Fibroblast of skin of scalp (primary cell): ENCODE measurements around the gene KDM5C.
A peak's percentile ranks its signal among the peaks of the same experiment; 100 is the strongest.
"Not testable (repeated sequence)": the region's sequence is repeated elsewhere in the genome, so short reads cannot be mapped to it uniquely, and the experiment has no call there.

Experiments used
- DNase-seq: peaks from one replicate; pipeline ENCODE4 v3.0.0-alpha.2; 2013

Gene KDM5C

GRCh38 chrX:53190363-53190960 is 34.5 kb downstream of the KDM5C start:
- no peak for DNase-seq

- no peak for DNase-seq
These were observed 36.2 kb downstream of the KDM5C start for GRCh38 chrX:53188763-53189162.

DNA sequence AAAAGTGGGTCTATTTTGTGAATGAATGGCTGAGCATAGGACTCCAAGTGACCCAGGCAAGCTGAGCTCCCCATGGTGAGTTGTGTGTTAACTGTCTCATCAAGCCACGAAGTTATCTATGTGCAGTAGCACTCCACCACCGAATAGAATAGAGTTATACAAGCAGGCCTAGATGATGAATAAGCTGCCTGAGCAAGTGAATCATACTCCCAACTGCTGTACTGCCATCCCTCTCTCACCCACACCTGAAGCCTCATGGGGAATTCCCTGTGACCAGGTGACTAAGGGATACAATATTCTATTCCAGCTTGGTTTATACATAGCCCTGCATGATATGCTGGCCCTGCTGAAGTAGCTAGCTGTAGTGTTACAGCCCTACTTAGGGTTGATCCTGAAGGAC is 38.7 kb downstream of the KDM5C start:
- peak; percentile 13 for DNase-seq

DNA sequence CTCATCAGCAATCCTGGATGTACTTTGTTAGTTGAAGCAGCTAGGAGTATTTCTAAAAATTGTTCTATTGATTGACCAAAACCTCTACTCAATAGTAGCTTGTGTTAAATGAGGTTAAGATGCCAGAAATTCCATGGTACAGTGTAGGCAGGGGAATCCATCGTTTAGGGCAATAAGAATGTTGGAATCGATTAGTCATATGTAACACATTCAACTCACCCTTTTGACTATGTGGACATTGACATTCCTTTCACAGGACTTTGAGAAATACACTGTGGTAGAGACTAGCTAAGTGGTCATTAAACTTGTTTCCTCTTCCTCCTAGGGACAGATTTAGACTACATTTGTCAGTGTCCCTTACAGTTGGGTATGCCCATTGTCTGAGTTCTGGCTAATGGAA is 40.2 kb downstream of the KDM5C start:
- peak; percentile 81 for DNase-seq

DNA sequence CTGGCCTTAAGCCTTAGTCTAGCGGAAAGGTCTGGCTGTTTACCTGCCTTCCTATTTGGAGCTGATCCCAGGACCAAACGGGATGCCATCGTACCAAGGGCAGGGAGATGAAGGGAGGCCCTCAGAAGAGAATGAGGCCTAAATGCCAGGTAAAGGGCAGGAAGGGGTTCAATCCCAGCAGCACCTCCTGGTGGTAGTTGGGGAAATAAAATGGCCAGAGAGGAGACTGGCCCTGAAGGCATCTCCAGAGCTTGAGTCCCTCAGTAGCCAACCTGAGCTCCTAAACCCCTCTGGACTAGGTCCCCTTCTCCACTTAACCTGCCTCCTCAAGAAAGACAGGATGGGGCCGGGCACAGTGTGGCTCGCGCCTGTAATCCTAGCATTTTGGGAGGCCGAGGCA is 53.7 kb downstream of the KDM5C start:
- DNase-seq: no peak

GRCh38 chrX:53166103-53166502 is 58.9 kb downstream of the KDM5C start:
- DNase-seq: no peak

GRCh38 chrX:53164566-53164965 is 60.4 kb downstream of the KDM5C start:
- not testable (repeated sequence) for DNase-seq

GRCh38 chrX:53163436-53163835 is 61.6 kb downstream of the KDM5C start:
- DNase-seq: no peak

GRCh38 chrX:53160297-53160983 is 64.6 kb downstream of the KDM5C start:
- no peak for DNase-seq

DNA sequence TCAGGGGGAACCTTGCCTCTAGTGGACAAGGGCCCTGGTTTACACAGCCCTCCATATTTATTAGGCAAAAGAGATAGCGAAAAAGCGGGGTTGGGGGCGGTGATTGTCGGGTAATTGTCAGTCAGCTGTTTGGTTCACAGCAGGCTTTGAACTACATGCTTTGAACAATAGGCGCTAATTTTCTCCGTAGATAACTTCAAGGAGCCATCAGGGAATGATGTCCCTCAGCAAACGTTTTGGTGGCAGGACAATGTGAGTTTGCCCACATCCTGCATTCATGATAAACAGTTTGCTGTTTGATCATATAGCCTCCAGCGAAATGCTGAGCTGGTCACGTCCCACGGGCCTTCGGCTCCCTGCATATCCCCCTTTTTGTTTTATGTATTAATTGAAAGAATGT is 65.8 kb downstream of the KDM5C start:
- DNase-seq: no peak

GRCh38 chrX:53156207-53156596 is 68.8 kb downstream of the KDM5C start:
- DNase-seq: no peak

DNA sequence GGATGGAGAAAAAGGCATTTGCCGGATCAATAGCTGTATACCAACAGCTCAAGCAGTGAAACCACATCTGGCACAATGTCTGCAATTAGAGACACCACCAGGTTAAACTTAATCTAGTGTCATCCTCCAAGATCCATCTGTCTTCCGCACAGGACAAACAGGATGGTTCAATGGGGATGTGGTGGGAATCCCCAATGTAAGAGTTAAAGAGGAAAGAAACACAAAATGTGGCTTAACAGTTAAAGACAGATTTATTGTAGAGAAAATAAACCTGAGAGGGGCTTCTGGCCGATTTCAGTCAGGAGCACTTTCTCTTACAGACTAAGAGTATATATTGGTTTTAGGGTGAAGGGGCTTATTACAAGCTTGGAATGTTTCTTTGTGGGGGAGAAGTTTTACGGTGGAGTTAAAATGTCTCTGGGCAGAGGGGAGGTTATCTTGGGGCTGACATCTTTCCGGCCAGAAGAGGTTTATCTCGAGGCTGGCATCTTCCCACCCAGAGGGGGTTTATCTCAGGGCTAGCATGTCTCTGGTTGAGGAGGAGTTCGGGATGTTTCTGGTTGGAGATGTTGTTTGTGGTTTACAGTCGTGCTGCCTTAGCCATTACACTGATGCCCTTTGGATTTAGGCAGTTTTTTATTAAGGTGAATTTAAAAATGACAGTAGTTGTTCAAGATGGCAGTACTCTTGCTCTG is 69.3 kb downstream of the KDM5C start:
- no peak for DNase-seq

GRCh38 chrX:53153581-53153980 is 71.4 kb downstream of the KDM5C start:
- no peak for DNase-seq
